ENCODE measurements around the gene OPTN.

The OPTN gene

DNA sequence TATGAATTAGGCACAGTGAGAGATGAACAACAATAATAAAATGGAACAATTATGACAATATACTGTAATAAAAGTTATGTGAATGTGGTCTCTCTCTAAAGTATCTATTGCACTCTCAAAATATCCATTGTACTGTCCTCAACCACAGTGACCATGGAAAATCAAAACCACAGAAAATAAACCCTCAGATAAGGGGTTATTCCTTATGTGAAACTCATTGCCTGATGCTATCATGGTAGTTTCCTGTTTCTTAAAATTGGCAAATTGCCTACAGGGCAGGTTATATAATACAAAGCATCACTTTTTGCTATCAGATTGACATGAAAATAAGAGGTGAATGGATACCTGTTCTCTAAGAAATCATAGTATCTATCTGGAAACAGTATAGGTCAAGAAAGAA lies 65.2 kb downstream of the OPTN start:
- Histone ChIP-seq H3K36me3 (peaks cover 3% of the 10 kb centered on the region), H3K27ac (no peak overlapping the region)
- TF ChIP-seq, protein P1, sequence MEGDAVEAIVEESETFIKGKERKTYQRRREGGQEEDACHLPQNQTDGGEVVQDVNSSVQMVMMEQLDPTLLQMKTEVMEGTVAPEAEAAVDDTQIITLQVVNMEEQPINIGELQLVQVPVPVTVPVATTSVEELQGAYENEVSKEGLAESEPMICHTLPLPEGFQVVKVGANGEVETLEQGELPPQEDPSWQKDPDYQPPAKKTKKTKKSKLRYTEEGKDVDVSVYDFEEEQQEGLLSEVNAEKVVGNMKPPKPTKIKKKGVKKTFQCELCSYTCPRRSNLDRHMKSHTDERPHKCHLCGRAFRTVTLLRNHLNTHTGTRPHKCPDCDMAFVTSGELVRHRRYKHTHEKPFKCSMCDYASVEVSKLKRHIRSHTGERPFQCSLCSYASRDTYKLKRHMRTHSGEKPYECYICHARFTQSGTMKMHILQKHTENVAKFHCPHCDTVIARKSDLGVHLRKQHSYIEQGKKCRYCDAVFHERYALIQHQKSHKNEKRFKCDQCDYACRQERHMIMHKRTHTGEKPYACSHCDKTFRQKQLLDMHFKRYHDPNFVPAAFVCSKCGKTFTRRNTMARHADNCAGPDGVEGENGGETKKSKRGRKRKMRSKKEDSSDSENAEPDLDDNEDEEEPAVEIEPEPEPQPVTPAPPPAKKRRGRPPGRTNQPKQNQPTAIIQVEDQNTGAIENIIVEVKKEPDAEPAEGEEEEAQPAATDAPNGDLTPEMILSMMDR (IDR thresholded peaks at IDR 0.05) = no peak

DNA sequence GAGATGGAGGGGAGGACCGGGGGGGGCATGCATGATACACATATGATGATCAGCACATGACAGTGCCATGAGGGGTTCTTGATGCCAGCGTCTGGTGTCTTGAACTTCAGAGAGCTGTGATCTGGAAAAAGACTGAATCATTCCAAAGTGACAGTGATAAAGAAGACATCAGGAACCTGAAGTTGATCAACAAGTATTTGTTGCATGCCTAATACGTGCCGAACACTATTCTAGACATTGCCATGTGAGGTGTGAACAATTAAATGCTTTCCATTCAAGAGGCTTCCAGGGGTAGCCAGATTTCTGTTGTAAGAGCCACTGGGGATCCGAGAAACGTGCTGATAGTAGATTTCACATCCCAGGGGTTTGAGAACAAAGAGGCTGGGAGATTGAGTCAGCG lies 67.6 kb downstream of the OPTN start:
- Histone ChIP-seq H3K27ac (no peak overlapping the region), H3K9me3 (no peaks in the 10 kb centered on the region), H3K36me3 (peaks cover 11% of the 10 kb centered on the region), H3K4me3 (ENCODE audit: low read depth in 1 of 2, low read length in 1 of 2) (no peak overlapping the region), H3K27me3 (no peaks in the 10 kb centered on the region), H3K4me1 (ENCODE audit: control insufficient read depth in 1 of 2, insufficient read depth in 1 of 2, low read depth in 1 of 2, low read length in 1 of 2) (no peaks in the 10 kb centered on the region)
- TF ChIP-seq, protein P1 (IDR thresholded peaks at IDR 0.05) = no peak

More for the DNA sequence above, 65.2 kb downstream of the OPTN start:
- Histone ChIP-seq H3K4me1 (ENCODE audit: control insufficient read depth in 1 of 2, insufficient read depth in 1 of 2, low read depth in 1 of 2, low read length in 1 of 2) (peaks cover 13 to 16% of the 10 kb centered on the region in 2 experiments), H3K4me3 (ENCODE audit: low read depth in 1 of 2, low read length in 1 of 2) (no peak overlapping the region), H3K27me3 (no peaks in the 10 kb centered on the region), H3K9me3 (no peaks in the 10 kb centered on the region)

DNA sequence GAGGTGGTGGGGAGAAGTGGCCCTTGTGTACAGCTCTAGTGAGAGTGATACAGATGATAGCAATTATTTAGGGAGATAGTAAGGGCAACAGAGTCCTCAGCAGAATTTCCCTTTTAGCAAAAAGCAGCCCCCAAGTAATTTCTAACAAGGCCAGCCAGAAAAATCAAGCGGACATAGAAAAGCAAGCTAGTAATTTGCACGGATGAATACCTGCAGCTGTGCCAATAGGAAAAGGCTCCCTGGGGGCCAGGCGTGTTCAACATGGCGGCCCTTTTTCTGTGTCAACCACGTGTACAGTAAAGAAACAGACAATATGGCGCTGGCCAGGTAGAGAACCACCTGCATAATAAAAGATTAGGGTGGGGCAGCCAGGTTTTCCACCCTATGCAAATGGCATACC lies 68.8 kb downstream of the OPTN start:
- H3K27me3 ChIP-seq = no peaks in the 10 kb centered on the region
- no peaks in the 10 kb centered on the region for H3K4me1 ChIP-seq (ENCODE audit: control insufficient read depth in 1 of 2, insufficient read depth in 1 of 2, low read depth in 1 of 2, low read length in 1 of 2)
- no peak overlapping the region for H3K4me3 ChIP-seq (ENCODE audit: low read depth in 1 of 2, low read length in 1 of 2)
- no peak overlapping the region for H3K27ac ChIP-seq
- H3K36me3 ChIP-seq = peaks cover 23% of the 10 kb centered on the region
- TF ChIP-seq, protein P1 (IDR thresholded peaks at IDR 0.05) = no peak
- H3K9me3 ChIP-seq = no peaks in the 10 kb centered on the region

DNA sequence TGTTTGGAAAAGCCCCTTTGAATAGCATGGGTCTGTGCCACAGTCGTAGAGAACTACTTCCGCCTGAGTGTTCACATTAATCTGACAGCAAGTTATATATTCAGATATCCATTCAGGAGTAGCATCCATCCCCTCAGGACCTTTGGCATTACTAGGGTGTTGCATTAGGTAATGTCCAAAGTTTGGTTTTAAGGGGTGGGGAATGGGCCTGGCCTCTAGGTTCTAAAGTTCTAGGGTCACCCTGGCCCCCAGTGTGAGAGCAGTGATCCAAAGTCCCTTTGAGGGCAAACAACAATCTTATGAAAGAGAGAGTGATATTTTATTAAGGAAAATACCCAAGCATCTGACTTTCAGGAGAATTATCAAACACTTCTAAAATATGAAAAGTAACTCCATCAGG lies 73.7 kb downstream of the OPTN start:
- TF ChIP-seq, protein P1 (IDR thresholded peaks at IDR 0.05) = no peak
- peaks cover 50% of the 10 kb centered on the region for H3K36me3 ChIP-seq

DNA sequence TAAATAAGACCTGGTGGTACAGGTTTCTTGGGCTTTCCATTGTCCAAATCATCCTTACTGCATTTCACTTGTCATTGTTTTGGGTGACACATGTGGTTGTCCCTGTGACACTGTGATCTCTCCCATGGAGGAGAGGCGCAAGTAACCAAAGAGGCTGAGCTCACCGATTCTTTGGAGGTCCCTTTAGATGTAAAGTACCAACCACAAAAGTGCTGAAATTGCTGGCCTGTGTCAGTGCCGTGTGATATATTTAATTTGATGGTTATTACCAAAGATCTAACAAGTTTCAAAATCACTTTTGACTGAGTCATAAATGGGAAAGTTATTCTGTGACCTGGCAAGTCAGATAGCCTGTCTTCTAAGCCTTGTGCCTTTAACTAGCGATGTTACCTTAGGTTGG lies 80.8 kb downstream of the OPTN start:
- TF ChIP-seq, protein P1 (IDR thresholded peaks at IDR 0.05) = no peak
- Histone ChIP-seq H3K27me3 (no peaks in the 10 kb centered on the region), H3K4me3 (ENCODE audit: low read depth in 1 of 2, low read length in 1 of 2) (no peak overlapping the region), H3K9me3 (no peaks in the 10 kb centered on the region), H3K4me1 (ENCODE audit: control insufficient read depth in 1 of 2, insufficient read depth in 1 of 2, low read depth in 1 of 2, low read length in 1 of 2) (no peaks in the 10 kb centered on the region), H3K36me3 (peaks cover 54% of the 10 kb centered on the region), H3K27ac (no peak overlapping the region)

More for the DNA sequence above, 73.7 kb downstream of the OPTN start:
- H3K4me1 ChIP-seq (ENCODE audit: control insufficient read depth in 1 of 2, insufficient read depth in 1 of 2, low read depth in 1 of 2, low read length in 1 of 2) = no peaks in the 10 kb centered on the region
- H3K27ac ChIP-seq = no peak overlapping the region
- H3K27me3 ChIP-seq = no peaks in the 10 kb centered on the region
- no peak overlapping the region for H3K4me3 ChIP-seq (ENCODE audit: low read depth in 1 of 2, low read length in 1 of 2)
- no peaks in the 10 kb centered on the region for H3K9me3 ChIP-seq

DNA sequence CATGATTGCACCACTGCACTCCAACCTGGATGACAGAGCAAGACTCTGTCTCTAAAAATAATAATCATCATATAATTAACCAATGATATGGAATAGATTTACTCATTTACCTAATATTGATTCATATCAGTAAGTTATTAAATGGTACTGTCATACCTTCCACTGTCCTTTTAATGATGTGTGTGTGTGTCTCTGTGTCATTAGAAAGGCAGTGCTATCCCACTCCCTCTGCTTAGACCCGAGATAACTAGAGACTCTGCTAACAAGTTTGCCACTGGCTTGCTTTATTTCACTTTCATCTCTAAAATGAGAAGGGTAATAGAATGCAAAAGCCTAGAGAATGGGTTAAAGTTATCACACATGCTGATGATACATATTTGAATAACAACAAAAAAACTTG lies 82.5 kb downstream of the OPTN start:
- no peaks in the 10 kb centered on the region for H3K4me1 ChIP-seq (ENCODE audit: control insufficient read depth in 1 of 2, insufficient read depth in 1 of 2, low read depth in 1 of 2, low read length in 1 of 2)
- peaks cover 49% of the 10 kb centered on the region for H3K36me3 ChIP-seq
- H3K4me3 ChIP-seq (ENCODE audit: low read depth in 1 of 2, low read length in 1 of 2) = no peak overlapping the region
- H3K27me3 ChIP-seq = no peaks in the 10 kb centered on the region
- TF ChIP-seq, protein P1 (IDR thresholded peaks at IDR 0.05) = no peak
- H3K9me3 ChIP-seq = no peaks in the 10 kb centered on the region
- H3K27ac ChIP-seq = no peak overlapping the region
